ENCODE results near the gene SCAPER.

Gene SCAPER

DNA sequence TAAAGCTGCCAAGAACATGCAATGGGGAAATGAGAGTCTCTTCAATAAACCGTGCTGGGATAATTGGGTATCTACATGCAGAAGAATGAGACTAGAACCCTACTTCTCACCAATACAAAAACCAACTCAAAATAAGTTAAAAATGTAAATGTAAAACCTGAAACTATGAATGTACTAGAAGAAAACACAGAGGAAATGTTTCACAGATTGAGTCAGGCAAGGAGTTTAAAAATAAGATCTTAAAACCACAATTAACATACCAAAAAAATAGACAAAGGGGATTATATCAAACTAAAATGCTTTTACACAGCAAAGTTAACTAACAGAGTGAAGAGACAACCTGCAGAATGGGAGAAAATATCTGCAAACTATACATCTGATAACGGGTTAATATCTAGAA, 478.2 kb downstream of the SCAPER start:
- no peak for DNase-seq (ENCODE audit: low read depth)

- no peak for DNase-seq (ENCODE audit: low read depth)
Measured at GRCh38 chr15:76418352-76419140, 486.6 kb downstream of the SCAPER start.

DNA sequence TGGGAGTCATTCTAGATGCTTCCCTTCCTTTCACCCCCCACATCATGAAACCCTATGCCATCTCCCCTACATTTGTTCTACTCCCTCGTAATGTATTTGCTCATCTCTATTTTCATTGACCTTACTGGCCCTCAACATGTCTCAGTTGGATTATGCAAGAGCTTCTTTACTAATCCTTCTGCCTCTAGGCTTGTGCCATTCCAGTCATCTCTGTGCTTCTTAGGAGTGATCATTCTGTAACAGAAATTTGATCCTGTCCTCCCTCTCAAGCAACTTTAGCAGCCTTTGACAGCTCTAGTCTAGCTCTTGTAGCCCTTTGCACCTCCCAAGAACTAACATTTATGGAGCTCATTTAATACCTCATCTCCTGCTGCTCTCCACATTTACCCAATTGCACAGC, 503.9 kb downstream of the SCAPER start:
- DNase-seq (ENCODE audit: low read depth) = peak; percentile 29

- no peak for DNase-seq (ENCODE audit: low read depth)
Measured at GRCh38 chr15:76398317-76399104, 506.6 kb downstream of the SCAPER start.

DNA sequence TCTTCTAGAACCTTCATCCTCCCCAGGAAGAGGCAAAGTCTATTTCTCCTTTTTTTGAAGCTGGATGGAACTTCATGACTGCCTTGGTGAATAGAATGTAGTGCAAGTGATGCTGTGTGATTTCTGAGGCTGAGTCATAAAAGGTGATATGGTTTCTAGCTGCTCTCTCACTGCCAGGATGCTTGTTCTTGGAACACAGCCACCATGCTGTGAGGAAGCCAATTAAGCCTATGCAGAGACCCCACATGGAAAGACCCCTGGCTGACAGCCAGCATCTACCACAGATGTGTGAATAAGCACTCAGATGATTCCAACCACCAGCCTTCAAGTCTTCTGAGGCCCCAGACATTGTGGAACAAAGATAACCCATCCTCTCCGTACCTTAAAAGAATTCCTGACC, 511.5 kb downstream of the SCAPER start:
- DNase-seq (ENCODE audit: low read depth) = no peak

DNA sequence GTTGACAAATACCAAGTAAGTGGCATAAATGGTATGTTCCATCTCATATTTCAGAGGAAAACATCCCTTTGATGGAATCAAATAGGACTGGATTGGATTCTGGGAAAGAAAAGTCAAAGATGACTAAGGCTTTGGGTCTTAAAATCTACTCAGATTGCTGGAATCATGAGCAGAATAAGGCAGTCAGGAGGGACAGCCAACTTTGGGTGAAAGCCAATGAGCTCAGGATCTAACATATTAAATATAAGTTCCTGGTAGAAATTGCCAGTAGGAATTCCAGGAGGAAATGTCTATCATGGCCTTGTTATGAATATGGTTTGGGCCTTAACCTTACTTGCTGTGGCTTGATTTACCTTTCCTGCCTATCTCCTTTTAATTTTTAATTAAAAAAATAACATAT, 513.3 kb downstream of the SCAPER start:
- no peak for DNase-seq (ENCODE audit: low read depth)

- DNase-seq (ENCODE audit: low read depth) = no peak
Measured at GRCh38 chr15:76391309-76391708, 513.8 kb downstream of the SCAPER start.

DNA sequence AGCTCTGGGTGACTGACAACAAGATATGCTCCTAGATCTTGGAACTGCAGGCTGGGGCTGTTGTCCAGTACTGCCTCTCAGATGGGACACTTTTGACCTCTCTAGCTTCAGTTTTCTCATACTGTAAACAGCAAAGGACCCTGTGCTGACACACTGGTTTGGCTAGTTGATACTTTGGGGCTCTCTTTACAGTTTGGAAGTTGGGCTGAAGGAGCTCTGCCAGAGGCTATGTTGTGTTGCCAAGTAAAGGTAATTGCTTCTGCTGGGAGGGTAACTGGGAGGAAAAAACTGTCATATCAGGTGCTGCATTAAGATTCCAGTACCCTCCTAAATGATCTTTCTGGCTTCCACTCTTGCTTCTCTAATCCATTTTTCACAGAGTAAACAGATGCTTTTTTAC, 514.6 kb downstream of the SCAPER start:
- DNase-seq (ENCODE audit: low read depth) = no peak

GRCh38 chr15:76386926-76387325, 518.2 kb downstream of the SCAPER start:
- no peak for DNase-seq (ENCODE audit: low read depth)

GRCh38 chr15:76386178-76386577, 519.0 kb downstream of the SCAPER start:
- DNase-seq (ENCODE audit: low read depth) = no peak

- no peak for DNase-seq (ENCODE audit: low read depth)
Measured at GRCh38 chr15:76384409-76384808, 520.7 kb downstream of the SCAPER start.

DNA sequence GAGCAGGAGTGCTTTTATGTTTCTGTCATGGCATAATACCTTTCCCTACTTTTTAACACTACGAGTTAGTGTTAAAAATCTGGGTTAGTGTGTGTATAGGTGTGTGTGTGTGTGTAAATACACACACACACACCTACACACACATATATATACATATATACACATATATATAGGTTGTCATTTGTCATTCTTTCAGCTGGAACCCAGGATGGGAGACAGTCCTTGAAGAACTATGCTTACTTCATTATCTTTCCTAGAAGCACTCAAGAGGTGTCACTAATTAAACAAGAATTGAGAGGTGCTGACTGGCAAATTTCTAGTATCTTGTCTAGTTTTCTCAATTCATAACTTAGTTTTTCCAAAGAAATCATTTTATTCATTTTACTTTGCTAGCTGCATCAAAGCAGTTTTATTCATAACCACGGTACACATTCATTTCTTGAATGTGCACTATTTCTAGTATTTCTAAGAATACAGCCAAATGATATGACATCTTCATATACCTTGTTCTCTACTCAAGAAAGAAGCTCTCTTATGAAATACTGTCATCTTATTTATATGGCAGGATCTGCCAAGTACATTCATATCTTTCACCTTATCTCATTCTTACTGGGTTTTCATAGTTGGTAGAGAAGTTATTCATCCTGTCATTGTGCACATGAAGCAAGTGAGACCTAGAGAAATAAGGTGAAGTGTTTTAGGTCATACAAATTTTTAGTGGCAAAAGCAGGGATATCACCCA, 522.0 kb downstream of the SCAPER start:
- DNase-seq (ENCODE audit: low read depth) = no peak

DNA sequence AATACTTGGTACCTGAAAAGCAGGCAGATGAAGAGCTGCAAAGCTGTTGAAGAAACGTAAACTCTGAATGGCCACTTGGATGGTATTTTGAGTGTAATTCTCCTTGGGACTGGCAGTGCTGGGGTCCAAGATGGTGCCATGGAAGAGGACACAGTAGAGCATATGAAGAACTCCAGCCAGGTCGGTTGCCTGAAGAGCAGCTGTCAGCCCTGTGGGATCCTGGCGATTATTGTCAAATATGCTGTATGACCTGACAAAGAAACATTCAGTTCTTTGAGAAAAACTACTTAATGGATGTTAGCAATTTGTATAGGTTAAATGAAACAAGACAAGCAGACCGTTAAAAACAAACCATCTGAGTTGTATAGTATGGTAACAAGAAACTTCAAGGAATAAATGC, 523.8 kb downstream of the SCAPER start:
- no peak for DNase-seq (ENCODE audit: low read depth)

DNA sequence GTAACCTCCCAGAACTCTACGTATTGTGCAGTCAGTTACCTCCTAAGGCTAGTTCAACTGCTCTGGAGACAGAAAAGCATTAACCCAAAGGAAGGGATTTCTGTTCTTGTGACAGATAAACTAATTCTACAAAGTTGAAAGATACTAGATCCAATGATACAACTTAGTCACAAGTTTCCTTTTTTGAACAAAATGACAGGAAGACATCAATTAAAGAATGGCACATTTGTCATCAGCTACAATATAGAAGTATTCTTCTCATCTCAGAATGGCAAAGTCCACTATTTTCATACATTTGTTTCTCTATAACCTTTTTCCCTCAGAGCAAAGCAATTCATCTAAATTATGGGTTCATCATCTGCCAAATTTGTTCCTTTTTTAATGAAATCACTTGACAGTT, 524.9 kb downstream of the SCAPER start:
- no peak for DNase-seq (ENCODE audit: low read depth)

GRCh38 chr15:76378691-76379090, 526.4 kb downstream of the SCAPER start:
- no peak for DNase-seq (ENCODE audit: low read depth)

DNA sequence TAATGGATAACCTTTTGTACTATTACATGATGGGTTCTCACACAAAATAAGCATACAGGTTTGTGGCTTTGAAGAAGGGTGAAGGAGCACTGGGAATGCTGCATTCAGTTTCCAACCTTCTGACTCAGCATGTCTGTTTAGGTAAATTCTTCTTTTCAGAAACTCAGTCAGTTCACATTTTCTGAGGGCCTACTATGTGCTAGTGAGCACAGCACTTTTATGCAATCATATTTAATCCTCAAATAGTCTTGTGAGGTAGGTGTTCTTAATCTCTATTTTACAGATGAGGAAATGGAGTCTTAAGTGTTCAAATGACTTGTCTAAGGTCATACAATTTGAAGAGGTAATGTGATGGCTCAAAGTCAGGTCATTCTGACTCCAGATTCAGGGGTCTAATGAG, 527.4 kb downstream of the SCAPER start:
- no peak for DNase-seq (ENCODE audit: low read depth)

DNA sequence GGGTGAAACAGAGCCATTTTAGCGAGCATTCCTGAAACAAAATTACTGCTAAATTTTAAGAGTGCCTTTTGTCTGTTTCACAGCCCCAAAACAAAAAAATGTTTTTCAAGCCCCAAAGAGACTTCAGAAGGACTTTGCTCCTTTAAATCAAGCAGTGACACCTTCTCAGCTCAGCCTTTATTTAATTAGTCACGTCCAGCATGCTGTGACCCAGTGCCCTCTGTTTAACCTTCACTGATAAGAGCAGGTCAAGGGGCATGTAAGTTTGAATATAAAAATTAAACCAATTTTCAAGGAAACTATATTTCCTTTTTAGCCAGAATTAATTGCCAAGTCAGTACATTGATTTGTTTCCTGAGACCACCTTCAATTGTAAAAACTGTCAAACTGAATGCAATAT, 527.9 kb downstream of the SCAPER start:
- no peak for DNase-seq (ENCODE audit: low read depth)

GRCh38 chr15:76376816-76377215, 528.3 kb downstream of the SCAPER start:
- DNase-seq (ENCODE audit: low read depth) = no peak

DNA sequence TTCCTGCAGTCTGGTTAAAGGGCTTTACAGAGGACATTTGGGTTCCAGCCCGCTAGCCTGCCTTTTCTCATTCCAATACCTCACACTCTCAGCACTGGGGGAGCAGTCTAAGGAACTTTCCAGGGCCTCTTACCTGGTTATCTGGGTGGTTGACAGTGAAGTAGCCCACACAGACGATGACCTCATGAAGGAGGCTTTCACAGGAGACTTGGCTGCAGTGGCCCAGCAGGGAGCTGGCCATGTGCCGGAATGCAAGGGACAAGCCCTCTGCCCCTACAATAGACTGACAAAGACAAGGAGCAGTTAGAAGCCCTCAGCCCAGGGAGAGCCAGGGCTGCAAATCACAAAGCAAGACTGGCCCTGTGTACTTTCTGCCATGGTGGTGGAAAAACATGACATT, 529.1 kb downstream of the SCAPER start:
- no peak for DNase-seq (ENCODE audit: low read depth)

- DNase-seq (ENCODE audit: low read depth) = no peak
Measured at GRCh38 chr15:76368122-76368621, 537.0 kb downstream of the SCAPER start.

DNA sequence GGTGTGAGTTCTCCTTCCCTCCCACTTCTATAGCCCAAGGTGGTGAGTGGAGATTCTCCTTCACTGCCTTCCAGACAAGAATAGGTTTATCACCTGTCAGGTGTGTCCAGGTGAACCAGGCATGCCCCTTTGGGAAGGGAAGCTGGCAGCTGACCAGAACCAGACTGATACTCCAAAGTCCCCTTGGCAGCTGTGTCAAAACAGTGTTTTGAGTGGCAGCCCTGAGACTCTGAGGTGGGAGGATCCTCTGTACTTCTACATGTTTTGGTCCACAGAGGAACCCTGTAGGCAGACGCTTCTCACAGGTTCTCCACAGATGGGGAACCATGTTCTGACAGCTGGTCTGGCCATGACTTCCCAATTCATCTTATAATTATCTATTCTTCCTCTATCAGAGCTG, 538.4 kb downstream of the SCAPER start:
- DNase-seq (ENCODE audit: low read depth) = no peak

DNA sequence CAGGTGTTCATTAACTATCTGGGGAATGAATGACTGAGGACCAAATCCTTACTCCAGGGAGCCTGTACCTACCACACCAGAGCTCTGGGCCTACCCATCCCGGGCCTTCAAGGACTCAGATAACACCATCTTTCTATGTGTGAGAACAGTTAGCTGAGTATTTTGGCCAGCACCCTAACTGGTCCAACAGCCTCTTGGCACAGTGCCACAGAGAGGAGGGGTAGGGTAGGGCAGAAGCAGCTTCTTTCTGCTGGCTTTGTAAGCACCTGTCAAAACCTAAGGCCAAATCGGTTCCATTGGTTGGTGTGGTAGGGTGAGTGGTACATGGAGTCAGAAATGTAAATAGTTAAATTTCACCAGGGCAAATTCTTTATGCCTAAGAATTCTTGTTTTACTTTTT, 541.9 kb downstream of the SCAPER start:
- DNase-seq (ENCODE audit: low read depth) = no peak

DNA sequence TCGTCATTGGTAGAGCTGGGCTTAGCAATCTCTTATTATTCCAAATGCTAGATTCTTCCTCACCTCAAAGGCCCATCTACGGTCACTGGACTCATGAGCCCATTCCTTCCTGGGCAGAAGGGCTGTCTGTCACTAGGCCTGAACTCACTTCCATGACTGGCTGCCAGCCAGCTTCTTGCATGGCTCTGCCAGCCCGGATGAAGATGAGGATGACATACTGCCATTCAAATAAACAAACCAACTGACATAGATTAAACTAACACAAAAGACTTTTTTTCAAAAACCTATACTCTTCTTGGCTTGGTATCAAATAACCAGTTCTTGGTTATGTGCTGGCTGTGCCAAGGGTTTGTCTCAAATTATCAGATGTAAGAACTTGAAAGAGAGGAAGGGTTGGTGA, 544.7 kb downstream of the SCAPER start:
- DNase-seq (ENCODE audit: low read depth) = no peak
